Esophagus squamous epithelium (tissue), 5 donors: ENCODE data around the gene ARSD. TPM values are rescaled to one million over a fixed set of nuclear protein-coding genes. Genes with fewer than 3 reads are reported as not detected.
"Not testable (repeated sequence)": the region's sequence is repeated elsewhere in the genome, so short reads cannot be mapped to it uniquely, and the experiment has no call there.

Experiments used
- DNase-seq: peaks from one replicate; lab custom pipeline; 2025; lab: John Stamatoyannopoulos, UW
- H3K27ac ChIP-seq, 4 donors: fragments of 200-600 bp; sonication (generic); one replicate each; pipeline ENCODE4 v1.5.1; 2016 to 2019; ENCODE audit warnings: mild to moderate bottlenecking in 1 of 4
- H3K27me3 ChIP-seq, 4 donors: fragments of 200-600 bp; sonication (generic); 1 replicate in 3 of 4; 2 replicates in 1 of 4; pipeline versions ENCODE4 v1.5.1 to v1.6.0; 2017 to 2021; ENCODE audit warnings: antibody characterized with exemption in 1 of 4
- H3K36me3 ChIP-seq, 3 donors: fragments of 200-600 bp; sonication (generic); one replicate each; pipeline ENCODE4 v1.5.1; 2016 to 2019
- H3K4me1 ChIP-seq, 3 donors: fragments of 200-600 bp; sonication (generic); one replicate each; pipeline ENCODE4 v1.5.1; 2017 to 2019
- H3K4me3 ChIP-seq, 4 donors: fragments of 200-600 bp; sonication (generic); 1 replicate in 3 of 4; 2 replicates in 1 of 4; pipeline ENCODE4 v1.5.1; 2016 to 2019; ENCODE audit warnings: mild to moderate bottlenecking in 2 of 4, moderate library complexity in 1 of 4
- H3K9me3 ChIP-seq, 3 donors: fragments of 200-600 bp; sonication (generic); one replicate each; pipeline ENCODE4 v1.5.1; 2016 to 2019
- CTCF ChIP-seq, 6 experiments: fragments of 450-650 bp in 4 of 6; fragments of 200-600 bp in 2 of 6; sonication (generic) in 2 of 6; IDR thresholded peaks; one replicate each; pipeline ENCODE4 v1.5.1; 2016 to 2019; ENCODE audit warnings: antibody characterized with exemption in 6 of 6, mild to moderate bottlenecking in 4 of 6, moderate library complexity in 4 of 6
- POLR2A ChIP-seq, 4 donors: fragments of 450-650 bp; IDR thresholded peaks; one replicate each; pipeline ENCODE4 v1.6.1; 2017; ENCODE audit warnings: antibody characterized with exemption in 4 of 4, mild to moderate bottlenecking in 4 of 4, moderate library complexity in 3 of 4
- WGBS, 2 donors: methylation state at CpG; one replicate each; pipeline ENCODE4 v1.1.5; 2018; 5-methylcytosine and 5-hydroxymethylcytosine counted together
- intact Hi-C: fragments of 100-400 bp; cut with DNase I; formaldehyde crosslinking; loops from one replicate; pipeline ENCODE4 v1.15.0; 2022
- total RNA-seq, 4 donors: library from RNA; depleted of rRNA; stranded (reverse); fragments of >200 nt; gene quantifications; one replicate each; pipeline ENCODE4 v1.1.0, GENCODE V29; 2016
- donor health status: DM: yes; HTN: yes; CAD: no.

ARSD gene, protein sequence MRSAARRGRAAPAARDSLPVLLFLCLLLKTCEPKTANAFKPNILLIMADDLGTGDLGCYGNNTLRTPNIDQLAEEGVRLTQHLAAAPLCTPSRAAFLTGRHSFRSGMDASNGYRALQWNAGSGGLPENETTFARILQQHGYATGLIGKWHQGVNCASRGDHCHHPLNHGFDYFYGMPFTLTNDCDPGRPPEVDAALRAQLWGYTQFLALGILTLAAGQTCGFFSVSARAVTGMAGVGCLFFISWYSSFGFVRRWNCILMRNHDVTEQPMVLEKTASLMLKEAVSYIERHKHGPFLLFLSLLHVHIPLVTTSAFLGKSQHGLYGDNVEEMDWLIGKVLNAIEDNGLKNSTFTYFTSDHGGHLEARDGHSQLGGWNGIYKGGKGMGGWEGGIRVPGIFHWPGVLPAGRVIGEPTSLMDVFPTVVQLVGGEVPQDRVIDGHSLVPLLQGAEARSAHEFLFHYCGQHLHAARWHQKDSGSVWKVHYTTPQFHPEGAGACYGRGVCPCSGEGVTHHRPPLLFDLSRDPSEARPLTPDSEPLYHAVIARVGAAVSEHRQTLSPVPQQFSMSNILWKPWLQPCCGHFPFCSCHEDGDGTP
- 10 to 100 TPM in 3 of 4 donors, 1 to 10 TPM in 1; 9.7 to 25.5 (median 19.2) TPM for total RNA-seq

- H3K36me3 ChIP-seq, result no peaks in the 10 kb centered on the region
- H3K27ac ChIP-seq, result peak within 1 kb of the TSS; percentile 94 to 99 (median 98)
- peaks cover 0 to 11% (median 0%) of the 10 kb centered on the region in 3 donors for H3K9me3 ChIP-seq
- peaks cover 0 to 5% (median 0%) of the 10 kb centered on the region in 3 donors for H3K4me1 ChIP-seq
- TF ChIP-seq POLR2A (IDR thresholded peaks at IDR 0.05) (peak in 3 of 4 donors; percentile 53 to 96 (median 93)), CTCF (IDR thresholded peaks at IDR 0.05) (no peak)
- peak within 1 kb of the TSS; percentile 57 to 95 (median 73) for H3K4me3 ChIP-seq
- peak; percentile 75 for DNase-seq
- no peaks in the 10 kb centered on the region for H3K27me3 ChIP-seq
- intact Hi-C loops, result no loop called here
- 0% methylated on average over 16 to 20 of the region's 84 CpGs for WGBS, 2 donors
Observed at GRCh38 chrX:2928583-2929434, at the start of gene ARSD. Gene ARSD (minus strand): TSS chrX:2929339. CDS start chrX:2929275, 64 bp downstream.

GRCh38 chrX:2978639-2979038 is 49.5 kb upstream of the ARSD start:
- H3K27ac ChIP-seq, H3K4me1 ChIP-seq, H3K4me3 ChIP-seq, H3K36me3 ChIP-seq, intact Hi-C loops, DNase-seq, H3K27me3 ChIP-seq, H3K9me3 ChIP-seq: not testable (repeated sequence)
- 76 to 85% methylated on average over 2 of the region's 4 CpGs for WGBS, 2 donors

DNA sequence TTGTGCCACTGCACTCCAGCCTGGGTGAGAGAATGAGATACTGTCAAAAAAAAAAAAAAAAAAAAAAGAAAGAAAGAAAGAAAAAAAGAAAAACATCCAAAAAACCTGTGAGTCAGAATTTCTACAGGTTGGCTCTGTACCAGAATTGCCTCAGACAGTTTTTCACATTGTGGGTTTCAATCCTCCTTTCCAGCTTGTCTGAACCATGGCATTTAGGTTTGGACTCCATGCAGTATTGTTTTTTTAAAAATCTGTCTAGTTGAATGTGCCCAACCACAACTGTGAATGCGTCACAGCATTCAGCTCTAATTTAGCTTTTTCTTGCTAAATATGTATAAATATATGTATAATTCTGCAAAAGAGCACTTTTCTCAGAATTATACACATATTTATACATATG is 45.8 kb upstream of the ARSD start:
- DNase-seq, result no peak
- Histone ChIP-seq H3K4me3 (no peak overlapping the region), H3K36me3 (no peaks in the 10 kb centered on the region), H3K4me1 (no peaks in the 10 kb centered on the region), H3K27me3 (no peaks in the 10 kb centered on the region), H3K27ac (no peak overlapping the region), H3K9me3 (no peaks in the 10 kb centered on the region)
- intact Hi-C loops, result no loop called here
- TF ChIP-seq CTCF (IDR thresholded peaks at IDR 0.05) (no peak), POLR2A (IDR thresholded peaks at IDR 0.05) (no peak)
- 70 to 80% methylated on average over 1 of the region's 1 CpG for WGBS, 2 donors

DNA sequence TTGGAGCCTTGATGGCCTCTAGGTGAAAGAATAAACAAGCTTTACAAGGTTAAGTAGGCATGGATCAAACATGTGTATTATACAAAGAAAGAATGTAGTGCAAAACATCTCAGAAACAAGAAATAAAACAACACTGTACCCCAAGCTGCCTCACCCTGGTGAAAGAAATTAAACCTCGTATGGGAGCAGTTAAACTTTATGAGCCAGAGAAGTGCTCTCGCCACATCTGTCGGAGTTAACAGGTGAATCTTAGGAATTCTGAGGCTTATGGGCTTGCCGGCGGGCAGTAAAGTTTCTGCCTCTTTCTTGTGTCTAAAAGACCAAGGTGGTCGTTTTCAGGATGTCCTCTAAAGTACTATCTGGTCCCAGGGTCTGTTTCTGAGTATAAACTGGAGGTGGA is 43.3 kb upstream of the ARSD start:
- no peak for TF ChIP-seq CTCF (IDR thresholded peaks at IDR 0.05)
- no peak for TF ChIP-seq POLR2A (IDR thresholded peaks at IDR 0.05)
- 75 to 86% methylated on average over 6 of the region's 6 CpGs for WGBS, 2 donors
- H3K27me3 ChIP-seq, result no peaks in the 10 kb centered on the region
- H3K4me1 ChIP-seq, result no peaks in the 10 kb centered on the region
- no peak overlapping the region for H3K4me3 ChIP-seq
- no peak overlapping the region for H3K27ac ChIP-seq
- no peaks in the 10 kb centered on the region for H3K36me3 ChIP-seq
- no peak for DNase-seq
- no peaks in the 10 kb centered on the region for H3K9me3 ChIP-seq
- intact Hi-C loops, result no loop called here

DNA sequence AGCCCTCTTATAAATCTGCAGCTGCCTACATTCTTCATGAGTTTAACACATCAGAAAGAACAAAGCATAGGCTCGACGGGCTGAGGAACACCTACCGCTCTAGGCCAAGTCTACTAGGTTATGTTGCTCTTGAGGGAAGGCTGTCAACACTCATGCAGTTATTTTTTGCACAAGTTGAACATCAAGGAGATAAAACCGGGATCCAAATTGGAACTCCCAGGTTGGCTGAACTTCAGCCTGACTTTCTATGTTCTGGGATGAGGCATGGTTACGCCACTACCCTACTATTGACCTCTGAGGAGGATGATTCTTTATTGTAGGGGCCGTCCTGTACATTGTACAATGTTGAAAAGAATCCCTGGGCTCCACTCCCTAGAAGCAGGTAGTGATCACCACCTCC is 39.9 kb upstream of the ARSD start:
- DNase-seq, result no peak
- intact Hi-C loops, result no loop called here
- Histone ChIP-seq H3K27me3 (no peaks in the 10 kb centered on the region), H3K9me3 (no peaks in the 10 kb centered on the region), H3K27ac (no peak overlapping the region), H3K4me1 (no peaks in the 10 kb centered on the region), H3K4me3 (no peak overlapping the region), H3K36me3 (no peaks in the 10 kb centered on the region)
- no peak for TF ChIP-seq CTCF (IDR thresholded peaks at IDR 0.05)
- no peak for TF ChIP-seq POLR2A (IDR thresholded peaks at IDR 0.05)
- WGBS, 2 donors, result 63 to 78% methylated on average over 3 to 6 of the region's 6 CpGs
